ENCODE results near the gene VSX2. TPM values are rescaled to one million over a fixed set of nuclear protein-coding genes. Genes with fewer than 3 reads are reported as not detected.

VSX2 gene
- total RNA-seq, 2 experiments from 2014 or later, result not detected

GRCh38 chr14:74275241-74275841 is 36.1 kb downstream of the VSX2 start:
- Mint-ChIP-seq H3K36me3 (peaks cover 2% of the 10 kb centered on the region), H3K27ac (no peak overlapping the region), H3K4me1 (no peaks in the 10 kb centered on the region), H3K4me3 (no peak overlapping the region), H3K27me3 (peaks cover 7% of the 10 kb centered on the region), H3K9me3 (ENCODE audit: low read depth) (no peaks in the 10 kb centered on the region)
- ATAC-seq, result no peak
- DNase-seq, result no peak
- CTCF ChIA-PET, result interaction anchor here (1.2 kb wide), 1 partner anchor 20 kb away, joined by 3 read pairs; no protein-coding TSS in a partner anchor

DNA sequence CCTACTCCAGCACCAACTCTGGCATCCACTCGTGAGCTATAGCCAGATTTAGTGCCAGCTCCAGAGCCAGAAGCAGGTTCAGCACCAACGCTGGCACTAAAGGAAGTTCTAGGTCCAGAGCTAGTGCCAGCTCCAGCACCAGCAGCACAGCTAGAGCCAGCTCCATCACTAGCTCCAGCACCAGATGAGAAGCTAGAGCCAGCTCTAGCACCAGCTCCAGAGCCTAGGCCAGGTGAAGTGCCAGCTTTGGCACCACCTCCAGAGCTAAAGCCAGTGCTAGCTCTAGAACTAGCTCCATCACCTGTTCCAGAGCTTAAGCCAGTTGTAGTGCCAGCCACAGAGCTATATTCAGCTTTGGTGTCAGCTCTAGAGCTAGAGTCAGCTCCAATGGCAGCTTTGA is 38.8 kb downstream of the VSX2 start:
- DNase-seq (no peak), ATAC-seq (no peak)
- CTCF ChIA-PET, result interaction anchor here (0.9 to 1.5 kb wide), 3 partner anchors 21 to 807 kb away, joined by 3 to 6 read pairs (median 4); no protein-coding TSS in a partner anchor
- Mint-ChIP-seq H3K9me3 (ENCODE audit: low read depth) (no peaks in the 10 kb centered on the region), H3K4me1 (no peaks in the 10 kb centered on the region), H3K36me3 (peaks cover 8% of the 10 kb centered on the region), H3K4me3 (no peak overlapping the region), H3K27me3 (no peaks in the 10 kb centered on the region), H3K27ac (no peak overlapping the region)

- CTCF ChIA-PET, result no interaction called here
- Mint-ChIP-seq H3K4me3 (no peak overlapping the region), H3K9me3 (ENCODE audit: low read depth) (no peaks in the 10 kb centered on the region), H3K27me3 (no peaks in the 10 kb centered on the region), H3K36me3 (peaks cover 21% of the 10 kb centered on the region), H3K27ac (no peak overlapping the region), H3K4me1 (no peaks in the 10 kb centered on the region)
- DNase-seq, result no peak
- ATAC-seq, result no peak
Measured at GRCh38 chr14:74281069-74281468, 41.8 kb downstream of the VSX2 start.

DNA sequence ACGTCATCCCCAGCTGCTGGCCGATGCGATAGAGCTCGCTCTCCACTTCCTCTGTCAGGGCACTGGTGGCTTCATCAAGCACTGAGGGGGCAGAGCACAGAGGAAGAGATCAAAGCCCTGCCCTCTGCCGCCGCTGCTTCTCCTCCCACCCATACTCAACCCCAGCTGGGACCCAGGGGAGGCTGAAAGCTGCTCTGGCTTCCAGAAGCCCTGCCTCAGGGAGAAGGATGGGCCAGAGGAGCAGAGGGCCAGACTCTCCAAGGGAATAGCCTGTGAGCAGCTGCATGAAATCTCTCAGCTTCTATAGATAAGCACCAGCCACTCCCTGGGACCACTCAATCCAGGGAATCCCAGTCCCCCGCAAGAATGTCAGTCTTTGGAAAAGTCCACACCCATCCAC is 47.5 kb downstream of the VSX2 start:
- no peak for DNase-seq
- CTCF ChIA-PET, result interaction anchor here (1.1 to 1.4 kb wide), 2 partner anchors 9 to 38 kb away, joined by 3 read pairs; no protein-coding TSS in a partner anchor
- H3K4me3 Mint-ChIP-seq, result no peak overlapping the region
- no peak overlapping the region for H3K27ac Mint-ChIP-seq
- no peaks in the 10 kb centered on the region for H3K4me1 Mint-ChIP-seq
- no peaks in the 10 kb centered on the region for H3K27me3 Mint-ChIP-seq
- no peak for ATAC-seq
- peaks cover 20% of the 10 kb centered on the region for H3K36me3 Mint-ChIP-seq
- no peaks in the 10 kb centered on the region for H3K9me3 Mint-ChIP-seq (ENCODE audit: low read depth)

GRCh38 chr14:74289801-74290200 is 50.6 kb downstream of the VSX2 start:
- CTCF ChIA-PET, result no interaction called here
- H3K27ac Mint-ChIP-seq, result no peak overlapping the region
- H3K9me3 Mint-ChIP-seq (ENCODE audit: low read depth), result no peaks in the 10 kb centered on the region
- no peaks in the 10 kb centered on the region for H3K4me1 Mint-ChIP-seq
- no peak for ATAC-seq
- no peaks in the 10 kb centered on the region for H3K27me3 Mint-ChIP-seq
- DNase-seq, result no peak
- no peak overlapping the region for H3K4me3 Mint-ChIP-seq
- H3K36me3 Mint-ChIP-seq, result peaks cover 9% of the 10 kb centered on the region

DNA sequence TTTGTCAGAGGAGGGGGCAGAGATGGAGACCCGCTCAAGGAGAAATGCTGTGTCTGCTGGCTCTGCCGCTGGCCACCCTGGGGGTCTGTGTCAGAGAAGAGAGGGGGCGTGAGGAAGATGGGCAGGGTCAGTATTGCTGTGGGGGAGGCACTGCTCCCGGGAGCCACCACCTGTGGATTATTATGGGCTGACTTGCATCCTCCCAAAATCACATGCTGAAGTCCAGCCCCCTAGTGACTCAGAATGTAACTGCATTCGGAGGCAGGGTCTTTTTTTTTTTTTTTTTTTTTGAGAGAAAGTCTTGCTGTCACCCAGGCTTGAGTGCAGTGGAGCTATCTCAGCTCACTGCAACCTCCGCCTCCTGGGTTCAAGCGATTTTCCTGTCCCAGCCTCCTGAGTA is 51.2 kb downstream of the VSX2 start:
- no peaks in the 10 kb centered on the region for H3K4me1 Mint-ChIP-seq
- peak; percentile 9 for ATAC-seq
- no peaks in the 10 kb centered on the region for H3K27me3 Mint-ChIP-seq
- peaks cover 9% of the 10 kb centered on the region for H3K36me3 Mint-ChIP-seq
- H3K4me3 Mint-ChIP-seq, result no peak overlapping the region
- no peak overlapping the region for H3K27ac Mint-ChIP-seq
- CTCF ChIA-PET, result interaction anchor here (0.6 to 1.4 kb wide), 3 partner anchors 12 to 390 kb away, joined by 3 to 4 read pairs (median 3); partner anchors contain the start of gene ABCD4
- H3K9me3 Mint-ChIP-seq (ENCODE audit: low read depth), result no peaks in the 10 kb centered on the region
- DNase-seq, result no peak

GRCh38 chr14:74292061-74292460 is 52.8 kb downstream of the VSX2 start:
- Mint-ChIP-seq H3K4me3 (no peak overlapping the region), H3K36me3 (peaks cover 6% of the 10 kb centered on the region), H3K27ac (no peak overlapping the region), H3K4me1 (no peaks in the 10 kb centered on the region), H3K27me3 (no peaks in the 10 kb centered on the region), H3K9me3 (ENCODE audit: low read depth) (no peaks in the 10 kb centered on the region)
- DNase-seq (no peak), ATAC-seq (no peak)
- CTCF ChIA-PET, result interaction anchor here (1.4 kb wide), 1 partner anchor 10 kb away, joined by 4 read pairs; the partner anchor contains the start of gene ABCD4

- H3K4me3 Mint-ChIP-seq, result no peak overlapping the region
- no peak for DNase-seq
- no peak for ATAC-seq
- peaks cover 8% of the 10 kb centered on the region for H3K36me3 Mint-ChIP-seq
- peaks cover 1% of the 10 kb centered on the region for H3K4me1 Mint-ChIP-seq
- no peaks in the 10 kb centered on the region for H3K27me3 Mint-ChIP-seq
- peak overlapping the region; percentile 27 for H3K27ac Mint-ChIP-seq
- CTCF ChIA-PET, result interaction anchor here (0.9 to 2.4 kb wide), 5 partner anchors 9 to 74 kb away, joined by 3 to 10 read pairs (median 4); partner anchors contain the start of gene ABCD4
- H3K9me3 Mint-ChIP-seq (ENCODE audit: low read depth), result no peaks in the 10 kb centered on the region
Measured at GRCh38 chr14:74293606-74294005, 54.4 kb downstream of the VSX2 start.

- Mint-ChIP-seq H3K9me3 (ENCODE audit: low read depth) (no peaks in the 10 kb centered on the region), H3K4me1 (peaks cover 11% of the 10 kb centered on the region), H3K36me3 (peaks cover 16% of the 10 kb centered on the region), H3K4me3 (no peak overlapping the region), H3K27ac (no peak overlapping the region), H3K27me3 (no peaks in the 10 kb centered on the region)
- no peak for ATAC-seq
- CTCF ChIA-PET, result interaction anchor here (1.1 to 2.4 kb wide), 3 partner anchors 7 to 21 kb away, joined by 3 to 10 read pairs (median 3); partner anchors contain the start of gene ABCD4
- no peak for DNase-seq
Measured at GRCh38 chr14:74296037-74296467, 56.8 kb downstream of the VSX2 start.

- H3K36me3 Mint-ChIP-seq, result peaks cover 19% of the 10 kb centered on the region
- H3K4me1 Mint-ChIP-seq, result peaks cover 25% of the 10 kb centered on the region
- no peak overlapping the region for H3K27ac Mint-ChIP-seq
- no peaks in the 10 kb centered on the region for H3K9me3 Mint-ChIP-seq (ENCODE audit: low read depth)
- no peaks in the 10 kb centered on the region for H3K27me3 Mint-ChIP-seq
- no peak for DNase-seq
- no peak for ATAC-seq
- CTCF ChIA-PET, result interaction anchor here (0.9 to 1.5 kb wide), 2 partner anchors 41 to 195 kb away, joined by 3 read pairs; partner anchors contain the start of genes ISCA2 and NPC2
- no peak overlapping the region for H3K4me3 Mint-ChIP-seq
Measured at GRCh38 chr14:74297986-74298385, 58.7 kb downstream of the VSX2 start.

GRCh38 chr14:74299061-74299545 is 59.9 kb downstream of the VSX2 start:
- DNase-seq, result peak; percentile 46
- no peaks in the 10 kb centered on the region for H3K9me3 Mint-ChIP-seq (ENCODE audit: low read depth)
- H3K27ac Mint-ChIP-seq, result peak overlapping the region; percentile 58
- no peaks in the 10 kb centered on the region for H3K27me3 Mint-ChIP-seq
- no peak for ATAC-seq
- peaks cover 32% of the 10 kb centered on the region for H3K4me1 Mint-ChIP-seq
- H3K36me3 Mint-ChIP-seq, result peaks cover 19% of the 10 kb centered on the region
- CTCF ChIA-PET, result interaction anchor here (0.8 to 1.5 kb wide), 4 partner anchors 21 to 194 kb away, joined by 3 to 4 read pairs (median 3); partner anchors contain the start of genes ISCA2 and NPC2
- peak overlapping the region; percentile 14 for H3K4me3 Mint-ChIP-seq

GRCh38 chr14:74301594-74302151 is 62.4 kb downstream of the VSX2 start:
- DNase-seq, result no peak
- Mint-ChIP-seq H3K9me3 (ENCODE audit: low read depth) (no peaks in the 10 kb centered on the region), H3K4me1 (peaks cover 32% of the 10 kb centered on the region), H3K4me3 (peak overlapping the region; percentile 100), H3K36me3 (peaks cover 19% of the 10 kb centered on the region), H3K27me3 (no peaks in the 10 kb centered on the region), H3K27ac (peak overlapping the region; percentile 96)
- no peak for ATAC-seq
- CTCF ChIA-PET, result interaction anchor here (0.7 to 1.5 kb wide), 4 partner anchors 10 to 1384 kb away, joined by 3 to 4 read pairs (median 4); no protein-coding TSS in a partner anchor

GRCh38 chr14:74302152-74302628 is 62.9 kb downstream of the VSX2 start:
- peak; percentile 77 for ATAC-seq
- Mint-ChIP-seq H3K4me3 (peak overlapping the region; percentile 100), H3K36me3 (peaks cover 16% of the 10 kb centered on the region), H3K9me3 (ENCODE audit: low read depth) (no peaks in the 10 kb centered on the region), H3K27ac (peak overlapping the region; percentile 96), H3K27me3 (no peaks in the 10 kb centered on the region), H3K4me1 (peaks cover 32% of the 10 kb centered on the region)
- CTCF ChIA-PET, result interaction anchor here (0.9 to 2.8 kb wide), 6 partner anchors 7 to 233 kb away, joined by 3 to 10 read pairs (median 4); no protein-coding TSS in a partner anchor
- no peak for DNase-seq

Data from activated CD8-positive, alpha-beta memory T cell treated with anti-CD3 and anti-CD28 coated beads, Interleukin-2, amount 10 ng/mL, durations not matched to agents 7 days and 5 days (primary cell).